Osteocyte (in vitro differentiated cells): Measurements from ENCODE around the gene HDAC1. TPM values are rescaled to one million over a fixed set of nuclear protein-coding genes. Genes with fewer than 3 reads are reported as not detected.

Experiments used
- DNase-seq: peaks from one replicate; pipeline ENCODE4 v3.0.0; 2021; ENCODE audit warnings: mixed read lengths; ENCODE audit not compliant: unreplicated experiment; ENCODE audit errors: extremely low spot score
- H3K27ac Mint-ChIP-seq: one replicate; pipeline ENCODE4 v1.8.0; 2021; ENCODE audit warnings: mild to moderate bottlenecking, mixed read lengths; ENCODE audit not compliant: unreplicated experiment
- H3K27me3 Mint-ChIP-seq: one replicate; pipeline ENCODE4 v1.8.0; 2021; ENCODE audit warnings: mixed read lengths; ENCODE audit not compliant: unreplicated experiment
- H3K36me3 Mint-ChIP-seq: one replicate; pipeline ENCODE4 v1.8.0; 2021; ENCODE audit warnings: mixed read lengths; ENCODE audit not compliant: unreplicated experiment
- H3K4me1 Mint-ChIP-seq: one replicate; pipeline ENCODE4 v1.8.0; 2021; ENCODE audit warnings: mixed read lengths; ENCODE audit not compliant: unreplicated experiment
- H3K4me3 Mint-ChIP-seq: one replicate; pipeline ENCODE4 v1.8.0; 2021; ENCODE audit warnings: mild to moderate bottlenecking, moderate library complexity, mixed read lengths; ENCODE audit not compliant: unreplicated experiment
- H3K9me3 Mint-ChIP-seq: one replicate; pipeline ENCODE4 v1.8.0; 2021; ENCODE audit warnings: mixed read lengths; ENCODE audit not compliant: unreplicated experiment
- total RNA-seq: library from RNA; stranded (reverse); gene quantifications from 2 replicates; pipeline ENCODE4 v1.2.1, GENCODE V29; 2021
- TF ChIP-seq, protein P1 (sequence below): fragments of 200-600 bp; sonication (generic); IDR thresholded peaks from 2 replicates; pipeline ENCODE4 v1.5.0; 2021; ENCODE audit warnings: antibody characterized with exemption, mild to moderate bottlenecking, moderate library complexity

Gene HDAC1
- total RNA-seq, 1 donor from 2014 or later: 79.2 TPM

DNA sequence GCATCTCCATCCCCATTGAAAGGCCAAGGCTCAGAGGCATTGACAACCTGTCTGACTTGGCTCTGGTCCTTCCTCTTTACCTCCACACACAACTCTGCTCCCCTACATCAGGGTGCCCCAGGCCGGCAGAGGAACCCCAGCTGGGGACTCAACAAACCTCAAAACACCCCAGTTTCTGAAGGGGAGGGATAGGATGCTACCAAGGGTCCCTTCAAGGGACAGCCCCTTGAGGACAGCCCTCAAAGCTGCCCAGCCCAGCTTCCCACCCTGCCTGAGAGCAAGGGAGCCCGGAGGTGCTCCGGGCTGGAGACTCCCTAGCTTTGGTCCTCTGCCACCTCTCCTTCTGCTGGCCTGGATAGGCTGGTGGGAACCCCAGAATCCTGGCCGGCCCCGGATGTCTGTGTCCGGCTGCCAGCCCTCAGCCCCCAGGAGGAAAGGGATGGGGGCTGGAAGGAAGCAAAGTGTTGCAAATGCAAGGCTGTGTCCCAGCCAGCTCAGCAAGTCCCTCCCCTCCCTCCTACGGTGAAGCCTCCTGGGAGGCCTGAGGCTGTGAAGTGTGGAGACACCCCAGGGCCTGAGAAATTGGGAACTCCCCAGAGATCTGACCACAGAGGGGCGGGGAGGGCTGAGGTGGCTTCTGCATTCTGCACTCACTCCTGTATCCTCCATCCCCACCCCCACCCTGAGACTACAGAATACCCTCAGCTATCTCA, 45.2 kb downstream of the HDAC1 start:
- Mint-ChIP-seq H3K4me3 (peak overlapping the region; percentile 51), H3K27me3 (no peaks in the 10 kb centered on the region), H3K4me1 (peaks cover 29% of the 10 kb centered on the region), H3K27ac (no peak overlapping the region), H3K36me3 (peaks cover 9% of the 10 kb centered on the region), H3K9me3 (no peaks in the 10 kb centered on the region)
- TF ChIP-seq, protein P1, sequence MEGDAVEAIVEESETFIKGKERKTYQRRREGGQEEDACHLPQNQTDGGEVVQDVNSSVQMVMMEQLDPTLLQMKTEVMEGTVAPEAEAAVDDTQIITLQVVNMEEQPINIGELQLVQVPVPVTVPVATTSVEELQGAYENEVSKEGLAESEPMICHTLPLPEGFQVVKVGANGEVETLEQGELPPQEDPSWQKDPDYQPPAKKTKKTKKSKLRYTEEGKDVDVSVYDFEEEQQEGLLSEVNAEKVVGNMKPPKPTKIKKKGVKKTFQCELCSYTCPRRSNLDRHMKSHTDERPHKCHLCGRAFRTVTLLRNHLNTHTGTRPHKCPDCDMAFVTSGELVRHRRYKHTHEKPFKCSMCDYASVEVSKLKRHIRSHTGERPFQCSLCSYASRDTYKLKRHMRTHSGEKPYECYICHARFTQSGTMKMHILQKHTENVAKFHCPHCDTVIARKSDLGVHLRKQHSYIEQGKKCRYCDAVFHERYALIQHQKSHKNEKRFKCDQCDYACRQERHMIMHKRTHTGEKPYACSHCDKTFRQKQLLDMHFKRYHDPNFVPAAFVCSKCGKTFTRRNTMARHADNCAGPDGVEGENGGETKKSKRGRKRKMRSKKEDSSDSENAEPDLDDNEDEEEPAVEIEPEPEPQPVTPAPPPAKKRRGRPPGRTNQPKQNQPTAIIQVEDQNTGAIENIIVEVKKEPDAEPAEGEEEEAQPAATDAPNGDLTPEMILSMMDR: no peak
- no peak for DNase-seq

DNA sequence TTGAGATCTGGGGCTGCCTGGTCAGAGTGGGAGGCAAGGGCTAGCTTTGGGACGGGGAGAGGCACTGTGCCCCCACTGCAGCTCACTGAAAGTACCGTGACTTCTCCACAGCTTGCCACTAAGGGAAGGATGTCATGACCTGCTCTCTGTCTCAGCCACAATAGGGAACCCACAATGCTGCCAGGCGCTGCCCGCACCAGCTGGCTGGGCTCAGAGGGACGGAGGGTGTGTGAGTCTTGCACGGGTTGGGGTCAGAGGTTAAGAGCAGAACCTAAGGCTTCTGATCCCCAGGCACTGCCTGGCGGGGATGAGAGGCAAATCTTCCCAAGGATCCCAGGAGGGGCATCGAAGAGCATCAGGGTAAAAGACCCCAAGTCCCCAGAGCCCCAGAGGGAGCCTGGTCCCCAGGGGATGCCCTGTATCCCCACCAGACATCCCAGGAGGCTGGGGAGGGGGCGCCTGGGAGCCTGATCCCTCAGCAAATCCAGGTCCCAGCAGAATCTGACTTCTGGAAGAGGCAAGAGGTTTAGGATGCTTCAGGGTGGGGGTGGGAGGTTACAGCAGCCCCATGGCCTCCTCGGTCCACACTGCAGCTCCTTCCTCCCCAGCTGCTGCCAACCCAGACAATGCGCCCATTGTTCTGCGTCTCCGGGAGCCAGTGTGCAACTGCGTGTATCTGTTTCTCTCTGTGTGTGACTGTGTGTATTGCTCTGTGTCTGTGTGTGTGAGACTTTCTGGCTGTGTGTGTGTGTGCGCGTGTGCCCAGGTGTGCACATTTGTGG, 46.2 kb downstream of the HDAC1 start:
- DNase-seq: no peak
- Mint-ChIP-seq H3K9me3 (no peaks in the 10 kb centered on the region), H3K36me3 (peaks cover 9% of the 10 kb centered on the region), H3K27me3 (no peaks in the 10 kb centered on the region), H3K4me1 (peaks cover 29% of the 10 kb centered on the region), H3K4me3 (no peak overlapping the region), H3K27ac (no peak overlapping the region)
- TF ChIP-seq, protein P1: no peak

DNA sequence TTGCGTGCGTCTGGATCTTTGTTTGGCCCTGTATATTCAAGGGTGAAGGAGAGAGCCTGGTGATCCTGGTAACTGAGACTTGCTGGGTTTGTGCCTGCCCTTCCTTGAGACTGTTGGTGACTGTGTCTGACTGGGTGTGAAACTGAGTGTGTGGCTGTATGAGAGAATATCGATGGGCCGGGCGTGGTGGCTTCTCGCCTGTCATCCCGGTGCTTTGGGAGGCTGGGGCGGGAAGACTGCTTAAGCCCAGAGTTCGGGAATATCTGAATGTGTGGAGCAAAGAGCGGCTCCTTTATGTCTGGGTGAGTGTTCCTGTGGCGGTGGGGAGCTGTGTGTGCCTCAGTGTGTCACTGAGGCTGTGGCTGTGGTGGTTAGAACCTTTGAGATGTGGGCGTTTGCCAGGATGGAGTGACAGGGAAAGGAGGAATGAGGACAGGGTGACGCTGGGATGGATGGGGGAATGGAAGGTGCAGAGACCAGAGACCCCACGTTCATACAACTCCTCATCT, 46.8 kb downstream of the HDAC1 start:
- TF ChIP-seq, protein P1: no peak

DNA sequence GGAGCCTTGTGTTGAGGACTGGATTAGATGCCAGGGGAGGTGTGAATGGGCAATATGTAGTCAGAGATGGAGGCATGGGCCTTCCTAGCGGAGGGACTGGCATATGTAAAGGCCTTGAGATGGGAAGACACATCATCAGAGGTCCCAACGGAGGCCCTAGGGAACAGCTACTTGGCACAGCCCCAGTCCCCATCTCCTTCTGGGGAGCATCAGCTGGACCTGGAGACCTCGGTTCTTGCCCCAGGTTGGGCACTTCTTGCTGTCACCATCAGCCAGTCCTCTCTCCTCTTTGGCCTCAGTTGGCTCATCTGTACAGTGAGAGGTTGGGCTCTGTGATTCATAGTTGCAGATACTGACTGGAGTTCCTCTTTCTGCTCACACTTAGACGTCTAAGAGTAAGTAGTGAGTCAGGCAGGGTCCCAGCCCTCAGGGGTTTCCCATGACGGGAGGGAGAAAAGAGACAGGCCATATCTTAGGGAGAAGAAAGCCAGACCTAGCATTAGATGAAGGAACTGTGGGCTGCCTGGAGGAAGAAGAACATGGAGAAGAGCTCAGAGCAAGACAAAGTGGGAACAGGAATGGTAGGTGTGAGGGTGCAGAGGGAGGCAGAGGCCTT, 47.6 kb downstream of the HDAC1 start:
- no peak overlapping the region for H3K4me3 Mint-ChIP-seq
- TF ChIP-seq, protein P1: no peak
- DNase-seq: no peak
- no peaks in the 10 kb centered on the region for H3K27me3 Mint-ChIP-seq
- no peak overlapping the region for H3K27ac Mint-ChIP-seq
- no peaks in the 10 kb centered on the region for H3K36me3 Mint-ChIP-seq
- H3K4me1 Mint-ChIP-seq: peaks cover 18% of the 10 kb centered on the region
- H3K9me3 Mint-ChIP-seq: no peaks in the 10 kb centered on the region

More for the DNA sequence above, 46.8 kb downstream of the HDAC1 start:
- Mint-ChIP-seq H3K36me3 (peaks cover 6% of the 10 kb centered on the region), H3K4me1 (peaks cover 25% of the 10 kb centered on the region), H3K27ac (no peak overlapping the region), H3K27me3 (no peaks in the 10 kb centered on the region), H3K4me3 (no peak overlapping the region), H3K9me3 (no peaks in the 10 kb centered on the region)
- no peak for DNase-seq
